ENCODE measurements around the gene CHSY1. TPM values are rescaled to one million over a fixed set of nuclear protein-coding genes. Genes with fewer than 3 reads are reported as not detected.

CHSY1 gene
- total RNA-seq, 4 donors from 2014 or later = 23.7 to 32.8 (median 29.9) TPM

GRCh38 chr15:101147181-101147580 is 104.7 kb downstream of the CHSY1 start:
- DNase-seq (ENCODE audit: low spot score in 2 of 2) = no peak
- WGBS, 2 donors = 76 to 77% methylated on average over 5 of the region's 5 CpGs
- H3K4me3 ChIP-seq (ENCODE audit: low read depth, poor library complexity, severe bottlenecking) = no peak overlapping the region
- intact Hi-C loops (cut with DNase I; ENCODE audit: low total_unique reads) = no loop called here
- TF ChIP-seq CTCF (IDR thresholded peaks at IDR 0.05) = no peak
- TF ChIP-seq POLR2A (IDR thresholded peaks at IDR 0.05) = no peak

GRCh38 chr15:101146118-101146702 is 105.6 kb downstream of the CHSY1 start:
- WGBS, 2 donors = 92 to 94% methylated on average over 8 of the region's 8 CpGs
- TF ChIP-seq POLR2A (IDR thresholded peaks at IDR 0.05) = no peak
- TF ChIP-seq CTCF (IDR thresholded peaks at IDR 0.05) = no peak
- intact Hi-C loops (cut with DNase I; ENCODE audit: low total_unique reads) = no loop called here

GRCh38 chr15:101145362-101145761 is 106.5 kb downstream of the CHSY1 start:
- H3K4me3 ChIP-seq (ENCODE audit: low read depth, poor library complexity, severe bottlenecking) = no peak overlapping the region
- intact Hi-C loops (cut with DNase I; ENCODE audit: low total_unique reads) = no loop called here
- 87 to 98% methylated on average over 4 of the region's 4 CpGs for WGBS, 2 donors
- DNase-seq (ENCODE audit: low spot score in 2 of 2) = no peak
- TF ChIP-seq CTCF (IDR thresholded peaks at IDR 0.05) (no peak), POLR2A (IDR thresholded peaks at IDR 0.05) (no peak)

More at GRCh38 chr15:101146118-101146702, 105.6 kb downstream of the CHSY1 start:
- no peak for DNase-seq (ENCODE audit: low spot score in 2 of 2)
- no peak overlapping the region for H3K4me3 ChIP-seq (ENCODE audit: low read depth, poor library complexity, severe bottlenecking)

- DNase-seq (ENCODE audit: low spot score in 2 of 2) = no peak
- intact Hi-C loops (cut with DNase I; ENCODE audit: low total_unique reads) = no loop called here
- TF ChIP-seq POLR2A (IDR thresholded peaks at IDR 0.05) (no peak), CTCF (IDR thresholded peaks at IDR 0.05) (no peak)
- H3K4me3 ChIP-seq (ENCODE audit: low read depth, poor library complexity, severe bottlenecking) = no peak overlapping the region
- WGBS, 2 donors = 58 to 70% methylated on average over 7 of the region's 7 CpGs
Measured at GRCh38 chr15:101143321-101143720, 108.5 kb downstream of the CHSY1 start.

- no peak for DNase-seq (ENCODE audit: low spot score in 2 of 2)
- H3K4me3 ChIP-seq (ENCODE audit: low read depth, poor library complexity, severe bottlenecking) = no peak overlapping the region
- TF ChIP-seq CTCF (IDR thresholded peaks at IDR 0.05) = no peak
- TF ChIP-seq POLR2A (IDR thresholded peaks at IDR 0.05) = no peak
- WGBS, 2 donors = 62 to 81% methylated on average over 2 of the region's 2 CpGs
- intact Hi-C loops (cut with DNase I; ENCODE audit: low total_unique reads) = no loop called here
Measured at GRCh38 chr15:101142711-101143110, 109.1 kb downstream of the CHSY1 start.

GRCh38 chr15:101141926-101142527 is 109.8 kb downstream of the CHSY1 start:
- no peak for TF ChIP-seq CTCF (IDR thresholded peaks at IDR 0.05)
- no peak for TF ChIP-seq POLR2A (IDR thresholded peaks at IDR 0.05)
- H3K4me3 ChIP-seq (ENCODE audit: low read depth, poor library complexity, severe bottlenecking) = no peak overlapping the region
- intact Hi-C loops (cut with DNase I; ENCODE audit: low total_unique reads) = no loop called here
- no peak for DNase-seq (ENCODE audit: low spot score in 2 of 2)
